NCI-H1930 (cell line): ENCODE measurements around the gene ZBED5.
"Not testable (repeated sequence)": the region's sequence is repeated elsewhere in the genome, so short reads cannot be mapped to it uniquely, and the experiment has no call there.

Source experiments
- DNase-seq, 2 experiments: peaks; one replicate each; lab custom pipeline; 2025; lab: John Stamatoyannopoulos, UW

Gene ZBED5

DNA sequence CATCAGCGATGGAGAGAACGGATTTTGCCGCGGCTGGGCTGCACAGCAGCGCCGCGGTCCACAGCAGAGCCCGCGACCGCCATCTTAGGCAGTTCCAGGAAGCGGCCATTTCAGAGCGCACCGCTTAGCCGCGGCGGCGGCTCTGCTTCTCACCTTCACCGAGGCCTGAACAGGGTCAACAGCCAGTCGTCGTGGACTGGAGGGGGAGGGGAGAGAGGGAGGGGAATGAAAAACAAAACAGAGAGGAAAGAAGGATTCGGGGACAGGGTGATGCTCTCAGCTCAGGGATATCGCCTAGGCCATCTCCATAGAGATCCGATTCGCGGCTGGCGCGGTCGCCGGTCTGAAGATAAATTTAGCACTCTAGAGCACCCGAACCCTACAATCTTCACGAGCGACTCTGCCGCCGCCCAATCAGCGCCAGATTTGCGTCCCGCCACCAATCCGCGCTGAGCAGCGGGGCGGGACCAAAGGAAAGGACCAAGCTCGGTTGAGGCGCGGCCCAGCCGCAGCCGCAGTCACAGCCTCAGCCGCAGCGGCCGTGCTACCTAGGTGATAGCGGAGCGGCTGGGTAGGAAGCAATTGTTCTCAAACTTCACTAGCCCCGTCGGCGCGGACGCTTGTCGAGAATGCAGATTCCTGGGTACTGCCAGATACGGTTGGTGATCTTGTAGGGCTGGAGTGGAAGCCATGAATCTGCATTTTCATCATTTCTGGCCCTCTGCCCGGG is at the start of gene ZBED5:
ZBED5 (minus strand) TSS at position 345 of the 730 bp plus-strand sequence. CDS start 3,108 bp downstream, outside the sequence.
- DNase-seq = peak; percentile 97 to 99

DNA sequence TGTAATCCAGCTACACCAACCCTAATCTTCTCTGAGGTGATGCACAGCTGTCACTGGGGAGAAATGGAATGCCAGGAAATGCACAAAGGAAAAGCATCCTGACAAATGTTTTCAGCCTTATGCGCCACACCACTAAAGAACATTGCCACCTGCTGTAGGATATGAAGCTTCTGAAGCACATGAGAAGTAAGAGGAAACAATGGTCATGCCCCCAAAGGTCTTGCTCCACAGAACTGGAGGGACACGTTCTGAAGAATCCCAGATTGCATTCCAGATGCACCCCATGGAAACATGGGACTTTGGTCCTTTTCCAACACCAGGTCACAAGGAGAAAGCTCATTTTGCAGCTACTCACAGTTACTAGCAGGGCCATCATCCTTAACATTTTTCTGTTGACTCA is 48.7 kb upstream of the ZBED5 start:
- DNase-seq = no peak

DNA sequence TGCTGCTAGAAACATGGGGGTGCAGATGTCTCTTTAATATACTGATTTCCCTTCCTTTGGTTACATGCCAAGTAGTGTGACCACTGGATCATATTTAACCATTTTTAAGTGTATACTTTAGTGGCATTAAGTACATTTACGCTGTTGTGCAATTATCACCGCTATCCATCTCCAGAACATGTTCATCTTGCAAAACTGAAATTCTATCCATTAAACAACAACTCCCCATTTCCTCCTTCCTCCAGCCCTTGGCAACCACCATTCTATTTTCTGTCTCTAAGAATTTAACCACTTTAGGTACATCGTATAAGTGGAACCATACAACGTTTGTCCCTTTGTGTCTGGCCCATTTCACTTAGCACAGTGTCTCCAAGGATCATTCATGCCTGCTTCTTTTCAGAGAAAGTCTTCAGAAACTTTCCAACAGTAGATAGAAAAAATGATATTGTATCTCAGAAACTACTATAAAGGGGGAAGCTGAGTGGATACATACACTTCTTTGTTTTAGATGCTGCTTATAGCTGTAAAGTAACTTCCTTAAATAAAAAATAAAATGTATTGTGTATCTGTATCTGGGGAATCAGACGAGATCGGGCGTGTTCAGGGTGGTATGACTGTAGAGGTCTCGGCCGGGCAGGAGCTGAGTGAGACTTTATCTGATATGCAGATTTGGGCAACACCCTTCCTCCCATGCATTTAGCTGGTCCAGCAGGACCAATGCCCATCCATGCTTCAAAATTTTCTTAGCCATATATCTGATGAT is 44.6 kb upstream of the ZBED5 start:
- DNase-seq = no peak

DNA sequence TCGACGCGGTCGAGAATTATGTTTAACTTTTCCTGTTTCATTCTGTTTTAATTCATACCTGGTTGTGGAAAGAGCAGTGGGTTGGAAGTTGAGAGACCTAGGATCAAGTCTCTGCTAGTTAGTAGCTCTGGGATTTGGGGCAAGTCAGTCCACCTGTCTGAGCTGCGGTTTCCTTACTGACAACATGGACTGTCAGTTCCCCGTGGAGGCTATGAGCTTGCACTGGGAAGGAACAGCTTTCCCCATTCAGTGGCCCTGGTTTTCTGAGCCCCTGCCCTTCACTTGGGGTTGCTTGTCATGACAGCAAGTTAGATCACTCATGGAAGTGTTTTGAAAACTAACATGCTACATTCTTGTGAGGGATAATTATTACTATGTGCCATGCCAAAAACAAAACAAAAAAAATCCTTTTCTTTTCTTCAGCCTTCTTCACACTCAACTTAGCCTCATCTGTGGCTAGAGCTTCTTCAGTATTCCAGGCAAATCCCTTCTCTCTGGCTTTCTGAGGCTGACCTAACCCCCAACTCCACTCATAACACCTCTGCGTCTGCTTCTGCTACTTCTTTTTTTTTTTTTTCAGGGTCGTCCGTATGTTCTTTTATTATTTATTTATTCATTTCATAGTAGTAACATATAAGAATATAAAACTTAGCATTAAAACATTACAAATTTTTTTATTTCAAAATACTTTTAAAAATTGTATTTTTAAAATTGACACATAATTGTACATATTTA is 43.0 kb upstream of the ZBED5 start:
- DNase-seq = no peak

DNA sequence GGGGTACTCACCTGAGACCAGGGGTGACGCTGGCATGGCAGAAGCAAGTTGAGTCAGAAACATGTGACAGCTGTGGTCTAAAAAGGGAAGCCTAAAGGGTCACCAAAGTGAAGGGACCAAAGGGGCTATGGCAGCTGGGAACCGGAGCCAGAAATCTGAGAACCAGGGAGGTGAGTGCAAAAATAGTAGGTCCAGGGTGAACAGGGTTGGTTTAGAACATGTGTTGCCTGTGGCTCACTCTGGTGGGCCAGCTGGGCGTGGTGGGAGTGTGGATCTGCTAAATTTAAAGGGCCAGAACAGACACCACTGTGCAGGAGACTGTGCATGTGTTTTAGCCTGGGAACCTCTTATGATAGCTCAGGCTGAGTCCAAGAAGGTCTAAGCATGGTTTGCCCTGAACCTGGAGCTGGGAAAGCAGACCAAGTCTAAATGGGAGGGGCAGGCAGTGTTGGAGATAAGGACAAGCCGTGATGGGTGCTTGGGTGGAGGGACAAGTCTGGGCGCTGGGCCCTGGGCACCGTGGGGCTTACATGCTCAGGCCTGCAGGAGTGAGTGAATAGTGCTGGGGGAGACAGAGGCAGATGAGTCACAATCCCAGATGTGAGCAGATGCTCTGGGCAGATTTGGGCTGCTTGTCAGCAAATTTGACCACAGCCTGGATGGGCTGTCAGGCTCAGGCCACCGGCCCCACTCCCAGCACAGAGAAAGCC is 41.4 kb upstream of the ZBED5 start:
- no peak for DNase-seq

DNA sequence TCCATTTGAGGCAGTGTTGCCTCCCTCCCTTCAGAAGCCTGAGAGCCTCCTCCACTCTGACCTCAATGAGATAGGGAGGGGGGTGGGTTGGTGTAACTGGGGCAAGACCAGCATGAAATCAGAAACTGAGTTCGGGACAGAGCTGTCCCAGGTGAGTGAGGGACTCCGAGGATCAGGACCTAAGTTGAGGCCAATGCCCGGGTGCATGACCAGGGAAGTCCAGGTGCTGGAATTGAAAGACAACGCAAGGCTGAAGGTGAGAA is 40.8 kb upstream of the ZBED5 start:
- DNase-seq = no peak

DNA sequence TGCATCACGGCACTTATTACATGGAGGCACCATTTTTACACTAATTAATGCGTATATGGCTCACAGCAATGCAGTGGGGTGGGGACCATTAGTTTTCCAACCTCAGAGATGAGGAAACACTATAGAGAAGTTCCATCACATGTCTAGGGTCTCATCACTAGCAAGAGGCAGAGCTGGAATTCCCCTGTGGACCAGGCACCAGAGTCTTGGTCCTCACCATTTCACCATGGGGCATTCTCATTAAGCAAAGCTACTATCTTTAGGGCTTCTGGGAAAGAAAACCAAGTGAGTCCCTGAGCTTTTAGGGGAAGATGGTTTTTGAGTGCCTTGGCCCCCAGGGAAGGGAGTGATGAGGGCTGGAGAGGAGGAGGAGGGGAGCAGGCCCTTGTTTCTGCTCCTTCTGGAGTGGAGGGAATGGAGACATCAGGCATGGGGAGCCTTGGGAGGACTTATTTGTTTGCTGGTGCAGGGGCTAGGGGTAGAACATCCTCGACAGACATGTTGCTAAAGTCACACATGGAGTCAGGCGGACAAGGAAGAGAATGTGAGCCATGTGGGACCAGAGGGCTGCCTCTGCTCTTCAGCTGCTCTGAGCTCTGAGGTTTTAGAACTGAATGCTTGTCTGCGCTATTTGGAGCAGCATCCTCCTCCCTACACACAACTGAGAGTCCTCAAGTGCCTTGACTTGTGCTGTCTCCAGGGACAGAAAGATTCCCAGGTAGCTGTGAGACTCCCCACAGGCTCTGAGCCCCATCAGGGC is 40.3 kb upstream of the ZBED5 start:
- DNase-seq = no peak

DNA sequence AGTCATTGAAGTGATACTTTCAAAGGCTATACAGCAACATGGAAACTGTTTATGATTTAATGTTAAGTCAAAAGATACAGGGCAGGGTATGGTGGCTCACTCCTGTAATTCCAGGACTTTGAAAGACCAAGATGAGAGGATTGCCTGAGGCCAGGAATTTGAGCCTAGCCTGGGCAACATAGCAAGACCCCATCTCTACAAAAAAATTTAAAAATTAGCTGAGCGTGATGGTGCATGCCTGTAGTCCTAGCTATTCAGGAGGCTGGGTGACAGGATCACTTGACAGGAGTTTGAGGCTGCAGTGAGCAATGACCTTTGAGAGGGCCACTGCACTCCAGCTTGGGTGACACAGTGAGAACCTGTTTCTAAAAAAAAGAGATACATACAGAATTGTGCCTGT is 39.3 kb upstream of the ZBED5 start:
- no peak for DNase-seq

DNA sequence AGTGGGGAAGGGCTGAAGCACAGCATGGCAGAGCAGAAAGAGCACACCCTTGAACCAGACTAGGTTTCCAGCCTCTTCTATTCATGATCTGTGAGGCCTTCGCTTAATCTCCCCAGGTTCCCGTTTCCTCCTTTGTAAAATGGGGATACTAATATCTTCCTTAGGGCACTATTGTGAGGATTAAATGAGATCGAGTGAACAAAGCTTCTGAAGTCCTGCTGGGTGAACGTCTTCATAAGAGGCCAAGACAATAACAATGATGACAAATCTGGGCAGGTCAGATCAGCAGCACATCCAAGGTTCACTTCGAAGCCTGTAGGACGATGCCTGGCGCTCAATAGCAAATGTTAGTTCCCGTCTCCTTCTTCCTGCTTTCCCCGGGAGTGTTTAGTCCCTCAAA is 38.6 kb upstream of the ZBED5 start:
- no peak for DNase-seq

DNA sequence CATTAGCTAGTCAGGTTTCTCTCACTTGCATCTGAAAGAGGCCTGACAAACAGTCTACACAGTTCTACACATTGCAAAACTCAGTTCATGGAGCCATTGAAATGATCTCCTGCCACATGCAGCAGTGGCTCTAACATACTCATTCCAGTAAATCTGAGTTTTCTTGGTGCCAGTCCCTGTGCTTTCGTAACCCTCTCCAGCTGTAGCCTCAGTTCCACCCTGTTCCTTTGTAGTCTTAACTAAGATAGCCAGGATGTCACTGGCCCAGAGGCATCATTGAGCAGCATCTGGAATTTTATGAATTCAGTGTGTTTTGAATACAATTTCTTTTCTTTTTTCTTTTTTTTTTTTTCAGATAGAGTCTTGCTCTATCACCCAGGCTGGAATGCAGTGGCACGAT is 37.4 kb upstream of the ZBED5 start:
- no peak for DNase-seq

DNA sequence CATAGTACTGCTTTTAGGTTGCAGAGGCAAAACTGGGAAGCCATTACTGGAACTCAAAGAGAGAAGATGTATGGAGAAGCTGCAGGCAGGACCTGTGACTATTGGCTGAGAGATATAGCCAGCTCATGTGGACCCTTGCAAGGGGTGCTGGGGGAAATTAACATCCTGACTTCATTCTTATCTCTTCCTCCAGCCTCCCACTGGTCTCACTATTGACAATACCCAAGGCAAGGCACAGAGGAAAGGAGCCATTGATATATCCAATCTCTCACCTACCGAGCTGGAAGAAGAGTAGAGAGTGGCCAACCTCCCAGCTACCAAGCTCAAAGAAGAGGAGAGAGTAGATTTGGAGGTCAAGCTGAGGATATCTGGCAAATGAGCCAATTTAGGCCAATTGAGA is 36.8 kb upstream of the ZBED5 start:
- no peak for DNase-seq

DNA sequence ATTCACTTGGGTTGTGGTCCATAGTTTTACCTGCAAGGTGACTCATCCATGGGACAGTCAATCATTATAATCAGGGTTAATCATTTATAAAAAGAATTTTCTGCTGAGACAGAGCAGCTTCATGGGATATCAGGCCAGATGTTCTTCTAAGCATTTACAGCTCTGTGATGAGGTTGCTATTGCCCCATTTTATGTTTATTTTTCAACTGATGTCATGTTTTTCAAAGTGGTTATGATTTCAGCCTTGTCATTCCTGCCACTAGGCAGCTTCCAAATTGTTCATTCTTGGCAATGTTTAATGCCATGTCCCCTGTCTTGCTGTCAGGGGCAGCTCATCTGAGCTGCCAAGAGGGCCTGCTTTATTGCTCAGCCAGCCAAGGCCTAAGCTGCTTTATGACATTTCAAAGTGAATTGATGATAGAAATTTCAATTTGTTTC is 35.9 kb upstream of the ZBED5 start:
- DNase-seq = no peak

DNA sequence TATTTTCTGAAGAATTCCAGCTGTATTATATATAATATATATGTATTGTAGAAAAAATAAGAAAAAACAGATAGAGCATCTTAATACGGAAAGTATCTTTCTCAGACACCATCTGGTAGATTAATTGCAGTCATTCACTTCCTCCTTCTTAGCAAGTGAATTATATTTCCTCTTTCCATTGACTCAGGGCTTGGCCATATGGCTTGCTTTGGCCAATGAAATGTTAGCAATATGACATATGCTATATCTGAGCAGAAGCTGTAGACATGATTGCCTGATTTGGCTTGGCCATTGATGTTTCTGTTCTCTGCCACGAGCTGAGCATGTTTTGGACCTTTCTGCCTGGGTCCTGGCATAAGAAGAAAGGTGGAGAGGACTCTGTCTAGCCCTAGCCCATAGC is 34.4 kb upstream of the ZBED5 start:
- DNase-seq = no peak

DNA sequence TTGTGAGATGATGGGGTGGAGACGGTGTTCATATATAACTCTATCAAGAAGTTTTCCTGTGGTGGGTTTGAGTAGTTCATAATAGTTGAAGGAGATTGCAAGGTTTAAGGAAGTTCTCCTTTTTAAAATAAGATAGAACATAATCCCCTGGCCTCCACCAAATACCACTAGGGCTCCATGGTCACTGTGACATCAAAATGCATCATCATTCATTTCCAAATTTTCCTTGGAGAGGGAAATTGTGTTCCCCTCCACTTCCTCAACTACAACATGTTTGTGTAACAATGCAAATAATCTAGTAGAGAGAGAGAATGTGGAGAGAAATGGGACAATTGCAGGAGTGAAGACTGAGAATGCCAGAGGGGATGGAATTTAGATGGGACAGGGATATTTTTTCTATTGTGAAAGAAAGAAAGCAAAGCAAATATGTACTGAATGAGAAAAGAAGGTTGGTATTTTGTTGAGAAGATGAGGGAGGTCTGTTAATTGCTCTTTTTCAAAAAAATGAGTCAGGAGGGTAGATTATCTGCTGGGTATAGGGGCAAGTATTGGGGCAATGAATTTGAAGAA is 33.4 kb upstream of the ZBED5 start:
- DNase-seq = no peak

DNA sequence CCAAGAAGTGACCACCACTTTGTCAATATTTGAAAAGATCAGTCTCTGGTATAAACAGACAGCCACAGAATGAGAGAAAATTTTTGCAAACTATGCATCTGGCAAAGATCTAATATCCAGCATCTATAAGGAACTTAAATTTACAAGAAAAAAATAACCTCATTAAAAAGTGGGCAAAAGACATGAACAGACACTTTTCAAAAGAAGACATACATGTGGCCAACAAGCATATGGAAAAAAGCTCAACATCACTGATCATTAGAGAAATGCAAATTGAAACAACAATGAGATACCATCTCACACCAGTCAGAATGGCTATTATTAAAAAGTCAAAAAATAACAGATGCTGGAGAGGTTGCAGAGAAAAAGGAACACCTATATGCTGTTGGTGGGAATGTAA is 32.2 kb upstream of the ZBED5 start:
- DNase-seq = not testable (repeated sequence)

DNA sequence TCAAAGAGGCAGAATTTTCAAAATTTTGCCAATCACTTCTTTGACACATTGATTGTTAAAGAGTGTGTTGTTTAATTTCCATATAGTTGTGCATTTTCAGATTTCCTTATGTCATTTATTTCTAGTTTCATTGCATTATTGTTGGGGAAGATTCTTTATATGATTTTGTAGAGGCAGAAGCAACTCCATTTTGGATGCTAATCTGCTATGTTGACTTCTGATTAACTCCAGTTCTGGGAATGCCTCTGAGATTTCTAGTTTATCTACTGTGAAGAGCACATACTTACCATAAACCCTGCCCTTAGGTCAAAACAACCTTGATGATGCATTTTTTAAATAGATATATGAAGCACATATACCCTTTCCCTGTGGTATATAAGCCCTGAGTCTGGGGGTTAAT is 29.5 kb upstream of the ZBED5 start:
- DNase-seq = no peak

DNA sequence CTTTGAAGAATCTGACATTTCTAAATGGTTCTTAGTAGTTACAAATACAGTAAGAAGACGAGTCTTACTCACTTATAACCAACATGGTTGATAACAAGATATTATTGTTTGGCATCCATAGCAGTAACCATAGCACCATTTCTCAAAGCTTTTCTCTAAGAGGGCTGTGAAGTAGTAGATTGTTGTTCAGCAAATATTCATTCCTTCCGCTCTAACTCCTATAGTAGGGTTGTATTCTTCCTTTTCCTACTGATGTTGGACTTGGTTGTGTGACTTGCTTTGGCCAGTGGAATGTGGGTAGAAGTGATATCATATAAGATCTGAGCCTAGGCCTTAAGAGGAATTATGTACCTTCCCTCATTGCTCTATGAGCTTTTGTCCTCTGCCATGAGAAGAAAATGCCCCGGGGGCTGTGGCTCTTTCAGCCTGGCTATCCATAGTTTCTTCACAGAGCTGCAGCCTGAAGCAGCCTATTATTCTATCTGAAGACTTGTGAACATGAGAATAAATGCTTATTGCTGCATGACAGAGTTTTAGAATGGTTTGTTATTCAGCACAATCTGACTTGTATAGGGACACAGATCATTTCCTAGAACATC is 28.9 kb upstream of the ZBED5 start:
- no peak for DNase-seq

DNA sequence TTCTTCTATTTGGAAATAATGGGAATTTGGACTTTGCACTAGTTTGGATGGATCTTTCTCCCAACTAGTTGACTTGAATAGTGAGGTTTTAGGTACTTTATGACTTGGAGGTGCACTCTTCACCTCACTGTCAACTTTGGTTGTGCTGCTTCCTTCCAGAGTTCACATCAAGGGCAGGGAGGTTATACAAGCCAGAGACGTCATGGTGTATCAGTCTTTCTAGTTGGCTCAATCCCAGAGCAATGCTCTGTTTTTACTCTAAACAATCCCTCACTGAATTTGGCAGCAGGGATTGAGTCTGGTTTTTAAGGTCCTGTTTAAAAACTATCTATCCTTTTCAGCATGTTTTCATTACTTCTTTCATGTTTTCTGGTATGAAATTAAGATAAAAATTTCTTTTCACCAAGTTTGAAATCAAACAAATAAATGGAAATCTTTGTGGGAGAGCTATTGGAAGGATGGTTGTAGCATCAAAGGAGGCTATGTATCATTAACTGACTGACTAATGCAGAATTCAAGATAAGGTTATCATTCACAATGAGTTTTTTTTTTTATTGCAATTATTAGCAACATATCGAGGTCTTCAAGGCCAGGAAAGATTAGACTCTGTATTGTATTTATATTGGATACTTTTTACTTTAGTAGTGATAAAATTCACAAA is 28.0 kb upstream of the ZBED5 start:
- no peak for DNase-seq

DNA sequence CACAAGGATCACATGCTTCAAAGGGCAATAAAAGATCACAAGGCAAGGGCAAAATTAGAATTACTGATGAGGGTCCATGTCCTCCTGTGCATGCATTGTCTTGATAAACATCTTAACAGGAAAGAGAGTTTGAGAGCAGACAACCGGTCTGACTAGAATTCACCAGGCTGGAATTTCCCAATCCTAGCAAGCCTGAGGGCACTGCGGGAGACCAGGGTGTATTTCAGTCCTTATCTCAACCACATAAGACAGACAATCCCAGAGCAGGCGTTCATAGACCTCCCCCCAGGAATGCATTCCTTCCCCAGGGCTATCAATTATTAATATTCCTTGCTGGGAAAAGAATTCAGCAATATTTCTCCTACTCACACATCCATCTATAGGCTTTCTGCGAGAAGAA is 26.4 kb upstream of the ZBED5 start:
- not testable (repeated sequence) for DNase-seq

DNA sequence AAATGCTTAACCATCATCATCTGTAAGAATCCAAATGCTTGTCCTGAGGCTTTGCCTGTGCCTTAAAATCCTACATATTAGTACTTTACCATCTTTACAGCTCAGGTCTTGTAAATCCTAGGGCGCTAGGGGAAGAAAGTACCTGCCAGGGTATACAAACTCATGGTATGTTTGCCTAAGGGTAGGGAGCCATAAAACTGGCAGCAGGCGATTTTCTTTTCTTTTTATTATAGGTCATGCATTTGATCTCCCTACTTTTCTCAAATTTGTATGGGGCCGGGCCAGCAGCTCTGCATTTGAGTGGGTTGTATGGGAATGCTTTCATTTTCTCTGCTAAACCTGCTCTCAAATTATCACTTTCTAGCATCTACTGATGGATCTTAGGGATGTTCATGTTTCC is 24.0 kb upstream of the ZBED5 start:
- DNase-seq = no peak
